T-cell (primary cell): ENCODE measurements around the gene TOM1L2. TPM values are rescaled to one million over a fixed set of nuclear protein-coding genes. Genes with fewer than 3 reads are reported as not detected.

Experiments used
- ATAC-seq, 4 experiments: fragments of 200-7000 bp in 3 of 4; fragments of 150-1000 bp in 1 of 4; cut with Tn5 transposase; replicated peaks in 1 of 4; 1 replicate in 3 of 4; 2 replicates in 1 of 4; pipeline ENCODE4 v1.10.0; 2021; ENCODE audit warnings: moderate library complexity in 3 of 4, mild to moderate bottlenecking in 2 of 4, moderate number of reproducible peaks in 1 of 4
- CTCF ChIA-PET, 2 donors: fragments of 300-600 bp; sonication (Branson Sonifier 250); formaldehyde crosslinking; loops; one replicate each; lab custom pipeline; 2022; ENCODE audit warnings: antibody characterized with exemption in 2 of 2; lab: Charles Lee
- POLR2A ChIA-PET, 2 donors: fragments of 300-600 bp; sonication (Branson Sonifier 250); formaldehyde crosslinking; loops; one replicate each; lab custom pipeline; 2022; ENCODE audit warnings: antibody characterized with exemption in 2 of 2; lab: Charles Lee
- DNase-seq, 35 experiments: peaks; one replicate each; pipeline versions ENCODE4 v3.0.0 to v3.0.0-alpha.2; 2013 to 2023
- H3K27ac ChIP-seq: one replicate; pipeline ENCODE4 v1.5.1; 2013; ENCODE audit warnings: low read length
- H3K27me3 ChIP-seq, 2 experiments: replicated peaks in 1 of 2; 1 replicate in 1 of 2; 2 replicates in 1 of 2; pipeline versions ENCODE4 v1.6.1 to v1.7.0; 2013; ENCODE audit warnings: low read length in 1 of 2, mixed read lengths in 1 of 2; ENCODE audit not compliant: control insufficient read depth in 2 of 2, insufficient read depth in 2 of 2; ENCODE audit errors: extremely low read depth in 1 of 2
- H3K36me3 ChIP-seq, 2 donors: 1 replicate in 1 of 2; 2 replicates in 1 of 2; pipeline versions ENCODE4 v1.6.1 to v1.7.0; 2013; ENCODE audit warnings: low read length in 1 of 2; ENCODE audit not compliant: control insufficient read depth in 2 of 2, insufficient read depth in 1 of 2; ENCODE audit errors: extremely low read depth in 1 of 2
- H3K4me1 ChIP-seq, 2 experiments: 1 replicate in 1 of 2; 2 replicates in 1 of 2; pipeline versions ENCODE4 v1.6.1 to v1.7.0; 2013; ENCODE audit warnings: low read length in 2 of 2, mixed read lengths in 1 of 2; ENCODE audit not compliant: insufficient read depth in 2 of 2, control insufficient read depth in 1 of 2; ENCODE audit errors: extremely low read depth in 1 of 2
- H3K4me3 ChIP-seq, 2 donors: 1 replicate in 1 of 2; 2 replicates in 1 of 2; pipeline versions ENCODE4 v1.5.1 to v1.7.0; 2013; ENCODE audit warnings: mild to moderate bottlenecking in 2 of 2, low read length in 1 of 2, moderate library complexity in 1 of 2; ENCODE audit not compliant: control insufficient read depth in 1 of 2; ENCODE audit errors: extremely low read depth in 1 of 2
- H3K9me3 ChIP-seq: 2 replicates; pipeline ENCODE4 v1.7.0; 2013
- H3K27ac Mint-ChIP-seq, 2 donors: one replicate each; pipeline ENCODE4 v1.8.0; 2020 to 2021; ENCODE audit warnings: mild to moderate bottlenecking in 2 of 2, mixed read lengths in 2 of 2
- H3K27me3 Mint-ChIP-seq, 2 donors: one replicate each; pipeline ENCODE4 v1.8.0; 2021 to 2022; ENCODE audit warnings: mixed read lengths in 2 of 2
- H3K36me3 Mint-ChIP-seq: one replicate; pipeline ENCODE4 v1.8.0; 2021; ENCODE audit warnings: mixed read lengths
- H3K4me1 Mint-ChIP-seq, 3 donors: one replicate each; pipeline ENCODE4 v1.8.0; 2020 to 2022; ENCODE audit warnings: mixed read lengths in 3 of 3, mild to moderate bottlenecking in 1 of 3
- H3K4me3 Mint-ChIP-seq, 3 donors: one replicate each; pipeline ENCODE4 v1.8.0; 2020 to 2022; ENCODE audit warnings: mild to moderate bottlenecking in 3 of 3, mixed read lengths in 3 of 3, moderate library complexity in 3 of 3
- H3K9me3 Mint-ChIP-seq, 3 donors: one replicate each; pipeline ENCODE4 v1.8.0; 2020 to 2022; ENCODE audit warnings: mixed read lengths in 3 of 3
- WGBS: methylation state at CpG from one replicate; pipeline ENCODE4 v1.1.5; 2013; ENCODE audit warnings: missing lambda C conversion rate; ENCODE audit not compliant: insufficient coverage; 5-methylcytosine and 5-hydroxymethylcytosine counted together
- total RNA-seq, 35 experiments: library from RNA in 6 of 35; stranded (reverse) in 6 of 35; fragments of 120-200 nt in 1 of 35; gene quantifications; one replicate each; pipeline versions ENCODE4 v1.2.1 to v1.2.4 and lab custom pipeline; 2013 to 2026

TOM1L2 gene
- total RNA-seq, 5 donors from 2014 or later (not counting 1 experiment from before 2014, with no cell fraction given), result 57.5 to 71.5 (median 61.9) TPM

DNA sequence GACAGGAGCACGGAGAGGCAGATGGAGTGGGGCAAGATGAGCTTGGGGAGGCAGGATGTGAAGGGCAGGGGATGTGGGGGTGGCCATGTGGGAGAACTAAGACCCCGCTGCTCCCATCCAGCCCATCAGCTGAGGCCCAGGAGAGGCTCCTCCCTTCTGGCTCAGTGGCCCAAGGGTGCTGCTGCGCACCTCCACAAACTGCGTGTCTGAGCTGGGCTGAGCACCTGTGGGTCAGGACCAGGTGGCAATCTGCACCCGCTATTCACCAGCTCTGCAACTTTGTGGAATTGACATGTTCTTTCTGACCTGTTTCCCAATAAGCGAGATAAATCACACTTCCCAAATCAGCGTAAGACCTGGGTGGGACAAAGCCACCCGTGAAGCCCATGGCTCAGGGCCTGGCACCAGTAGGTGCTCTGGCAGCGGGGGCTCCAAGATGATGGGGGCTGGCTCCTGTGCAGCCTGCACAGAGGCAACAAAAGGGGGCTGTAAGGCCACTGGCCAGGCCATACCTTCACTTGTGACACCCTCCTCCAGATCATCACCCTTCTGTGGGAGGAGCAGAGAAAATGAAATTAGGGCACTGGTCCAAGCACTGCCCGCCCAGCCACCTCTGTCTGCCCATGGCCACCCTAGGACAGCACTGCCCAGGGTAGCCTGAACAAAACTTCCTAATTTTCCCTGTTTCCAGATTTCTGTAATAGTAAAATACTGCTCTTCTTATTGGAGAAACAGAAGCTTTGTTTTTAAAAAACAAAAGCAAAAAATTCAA is 123.7 kb downstream of the TOM1L2 start:
- ChIA-PET POLR2A (interaction anchor here (0.6 to 3.2 kb wide), 5 partner anchors 12 to 165 kb away, joined by 3 to 25 read pairs (median 3); partner anchors contain the start of gene SREBF1 (in 2 of the 2)), CTCF (interaction anchor here in 1 of 2 donors (0.5 to 1.9 kb wide), 3 partner anchors 10 to 37 kb away, joined by 3 to 16 read pairs (median 6); partner anchors contain the start of gene SREBF1)
- H3K9me3 ChIP-seq, result no peaks in the 10 kb centered on the region
- DNase-seq (no peak), ATAC-seq (no peak)
- peak overlapping the region; percentile 97 for H3K27ac Mint-ChIP-seq
- no peaks in the 10 kb centered on the region for H3K9me3 Mint-ChIP-seq
- peaks cover 5% of the 10 kb centered on the region for H3K36me3 Mint-ChIP-seq
- H3K4me1 ChIP-seq, result peaks cover 43 to 63% of the 10 kb centered on the region in 2 experiments
- H3K27me3 Mint-ChIP-seq, result no peaks in the 10 kb centered on the region
- H3K27me3 ChIP-seq, result no peaks in the 10 kb centered on the region
- H3K4me1 Mint-ChIP-seq, result peaks cover 66 to 68% (median 67%) of the 10 kb centered on the region in 3 donors
- H3K36me3 ChIP-seq, result peaks cover under 1 to 14% of the 10 kb centered on the region in 2 donors
- H3K4me3 Mint-ChIP-seq, result peak overlapping the region in 2 of 3 donors; percentile 34 to 76
- H3K4me3 ChIP-seq, result no peak overlapping the region
- 95% methylated on average over 8 of the region's 10 CpGs for WGBS
- H3K27ac ChIP-seq, result peak overlapping the region; percentile 93

- no peak for DNase-seq
- peaks cover 60 to 63% (median 60%) of the 10 kb centered on the region in 3 donors for H3K4me1 Mint-ChIP-seq
- peaks cover 5% of the 10 kb centered on the region for H3K36me3 Mint-ChIP-seq
- ChIA-PET CTCF (no interaction called here), POLR2A (interaction anchor here (0.7 to 3.2 kb wide), 3 partner anchors 11 kb away, joined by 4 to 25 read pairs (median 6); partner anchors contain the start of gene SREBF1 (in 2 of the 2))
- H3K4me3 Mint-ChIP-seq, result peak overlapping the region in 1 of 3 donors; percentile 76
- Histone ChIP-seq H3K36me3 (peaks cover 0 to 14% of the 10 kb centered on the region in 2 donors), H3K4me3 (no peak overlapping the region), H3K27ac (peak overlapping the region; percentile 93), H3K4me1 (peaks cover 43 to 61% of the 10 kb centered on the region in 2 experiments), H3K9me3 (no peaks in the 10 kb centered on the region), H3K27me3 (no peaks in the 10 kb centered on the region)
- no peak for ATAC-seq
- no peaks in the 10 kb centered on the region for H3K9me3 Mint-ChIP-seq
- no peaks in the 10 kb centered on the region for H3K27me3 Mint-ChIP-seq
- 86% methylated on average over 1 of the region's 5 CpGs for WGBS
- H3K27ac Mint-ChIP-seq, result peak overlapping the region; percentile 97
Observed at GRCh38 chr17:17847726-17848125, 124.5 kb downstream of the TOM1L2 start.

DNA sequence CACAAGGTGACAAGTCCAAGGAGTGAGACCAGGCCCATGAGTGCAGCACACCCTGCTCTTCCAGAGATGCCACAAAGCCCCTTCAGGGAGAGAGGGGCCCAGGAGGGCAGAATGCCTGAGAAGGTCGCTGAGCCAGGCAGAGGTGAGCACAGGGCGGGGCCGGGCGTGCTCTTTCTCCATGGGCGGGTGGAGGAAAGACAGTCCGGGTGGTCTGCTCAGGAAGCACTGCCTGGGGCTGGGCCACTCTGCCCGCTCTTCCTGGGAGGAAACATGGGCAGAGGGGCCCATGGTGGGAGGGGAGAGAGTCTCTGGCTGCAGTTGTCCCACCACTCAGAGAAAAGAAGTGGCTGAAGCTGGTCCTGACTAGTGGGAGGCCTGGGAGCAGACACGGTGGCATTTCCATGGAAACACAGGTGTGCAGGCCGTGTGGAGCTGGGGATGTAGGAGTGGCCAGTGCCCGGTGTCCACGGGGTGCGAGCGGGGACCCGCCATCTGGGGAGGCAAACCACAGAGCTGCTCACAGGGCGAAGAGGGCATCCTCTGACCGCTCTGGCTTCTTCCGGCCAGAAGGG is 125.0 kb downstream of the TOM1L2 start:
- H3K27ac Mint-ChIP-seq, result peak overlapping the region; percentile 69 to 97
- no peaks in the 10 kb centered on the region for H3K9me3 ChIP-seq
- H3K9me3 Mint-ChIP-seq, result no peaks in the 10 kb centered on the region
- peaks cover 0 to 14% of the 10 kb centered on the region in 2 donors for H3K36me3 ChIP-seq
- 95% methylated on average over 17 of the region's 17 CpGs for WGBS
- no peaks in the 10 kb centered on the region for H3K27me3 Mint-ChIP-seq
- H3K36me3 Mint-ChIP-seq, result peaks cover 5% of the 10 kb centered on the region
- H3K4me3 Mint-ChIP-seq, result peak overlapping the region in 1 of 3 donors; percentile 76
- peaks cover 58 to 61% (median 58%) of the 10 kb centered on the region in 3 donors for H3K4me1 Mint-ChIP-seq
- H3K4me3 ChIP-seq, result no peak overlapping the region
- no peak for ATAC-seq
- DNase-seq, result no peak
- POLR2A ChIA-PET, result interaction anchor here in 1 of 2 donors (1.6 kb wide), 1 partner anchor 11 kb away, joined by 6 read pairs; the partner anchor contains the start of gene SREBF1
- CTCF ChIA-PET, result no interaction called here
- H3K27ac ChIP-seq, result no peak overlapping the region
- H3K27me3 ChIP-seq, result no peaks in the 10 kb centered on the region
- peaks cover 43 to 55% of the 10 kb centered on the region in 2 experiments for H3K4me1 ChIP-seq

DNA sequence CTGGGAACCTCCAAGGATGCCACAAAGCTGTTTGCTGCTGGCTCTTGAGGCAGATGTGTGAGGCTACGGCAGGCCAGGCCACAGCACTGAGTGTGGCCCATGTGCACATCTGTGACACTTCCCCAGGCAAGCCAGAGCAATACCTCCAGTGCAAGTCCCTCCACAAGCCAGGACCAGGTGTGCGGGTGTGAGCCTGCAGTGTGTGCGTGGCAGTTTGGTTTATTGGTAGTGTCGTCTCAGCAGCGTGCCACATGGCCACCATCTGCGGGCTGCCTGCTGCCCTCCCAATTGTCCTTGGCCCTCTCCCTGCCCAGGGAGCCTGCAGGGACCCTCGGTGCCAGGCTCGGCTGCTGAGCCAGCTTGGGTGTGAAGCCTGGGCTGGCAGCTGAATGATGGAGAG is 125.6 kb downstream of the TOM1L2 start:
- H3K36me3 Mint-ChIP-seq, result peaks cover under 1% of the 10 kb centered on the region
- H3K27me3 Mint-ChIP-seq, result no peaks in the 10 kb centered on the region
- Histone ChIP-seq H3K27ac (no peak overlapping the region), H3K4me1 (peaks cover 38 to 50% of the 10 kb centered on the region in 2 experiments), H3K36me3 (peaks cover 0 to 14% of the 10 kb centered on the region in 2 donors), H3K9me3 (no peaks in the 10 kb centered on the region), H3K4me3 (no peak overlapping the region), H3K27me3 (no peaks in the 10 kb centered on the region)
- peaks cover 52 to 56% (median 53%) of the 10 kb centered on the region in 3 donors for H3K4me1 Mint-ChIP-seq
- ChIA-PET POLR2A (interaction anchor here in 1 of 2 donors (1.6 kb wide), 1 partner anchor 10 kb away, joined by 6 read pairs; the partner anchor contains the start of gene SREBF1), CTCF (no interaction called here)
- H3K27ac Mint-ChIP-seq, result peak overlapping the region; percentile 39 to 97
- WGBS, result 94% methylated on average over 6 of the region's 8 CpGs
- H3K9me3 Mint-ChIP-seq, result no peaks in the 10 kb centered on the region
- peak overlapping the region in 1 of 3 donors; percentile 76 for H3K4me3 Mint-ChIP-seq
- ATAC-seq (no peak), DNase-seq (no peak)

- peaks cover 48 to 53% (median 50%) of the 10 kb centered on the region in 3 donors for H3K4me1 Mint-ChIP-seq
- no peaks in the 10 kb centered on the region for H3K27me3 Mint-ChIP-seq
- Histone ChIP-seq H3K36me3 (peaks cover 0 to 14% of the 10 kb centered on the region in 2 donors), H3K4me1 (peaks cover 32 to 47% of the 10 kb centered on the region in 2 experiments), H3K9me3 (no peaks in the 10 kb centered on the region), H3K27me3 (no peaks in the 10 kb centered on the region), H3K27ac (no peak overlapping the region), H3K4me3 (no peak overlapping the region)
- H3K27ac Mint-ChIP-seq, result peak overlapping the region in 1 of 2 donors; percentile 79
- DNase-seq, result no peak
- WGBS, result 93% methylated on average over 8 of the region's 8 CpGs
- ATAC-seq, result no peak
- H3K9me3 Mint-ChIP-seq, result no peaks in the 10 kb centered on the region
- POLR2A ChIA-PET, result interaction anchor here in 1 of 2 donors (1.6 kb wide), 1 partner anchor 10 kb away, joined by 6 read pairs; the partner anchor contains the start of gene SREBF1
- CTCF ChIA-PET, result no interaction called here
- H3K4me3 Mint-ChIP-seq, result peak overlapping the region in 1 of 3 donors; percentile 76
- no peaks in the 10 kb centered on the region for H3K36me3 Mint-ChIP-seq
Observed at GRCh38 chr17:17846003-17846402, 126.2 kb downstream of the TOM1L2 start.
